ENCODE data around the gene CACNG7. TPM values are rescaled to one million over a fixed set of nuclear protein-coding genes. Genes with fewer than 3 reads are reported as not detected.
"Not testable (repeated sequence)": the region's sequence is repeated elsewhere in the genome, so short reads cannot be mapped to it uniquely, and the experiment has no call there.

The CACNG7 gene
- not detected for total RNA-seq

GRCh38 chr19:53908935-53909415 lies at the start of gene CACNG7:
Gene CACNG7 (plus strand): TSS chr19:53909278. CDS start chr19:53912832, 3,554 bp downstream.
- Mint-ChIP-seq H3K4me1 (ENCODE audit: low read depth) (peaks cover 22% of the 10 kb centered on the region), H3K4me3 (no peak within 1 kb of the TSS), H3K27me3 (peaks cover 70% of the 10 kb centered on the region), H3K9me3 (no peaks in the 10 kb centered on the region), H3K27ac (no peak within 1 kb of the TSS), H3K36me3 (no peaks in the 10 kb centered on the region)
- DNase-seq, result no peak
- ChIA-PET POLR2A (no interaction called here), CTCF (no interaction called here)
- intact Hi-C loops (cut with micrococcal nuclease), result loop anchor here (1.0 to 5.0 kb wide), 2 partner anchors 68 to 113 kb away; no protein-coding TSS in a partner anchor

GRCh38 chr19:53864308-53864836 lies 44.7 kb upstream of the CACNG7 start:
- Mint-ChIP-seq H3K27ac (no peak overlapping the region), H3K4me1 (ENCODE audit: low read depth) (peaks cover 15% of the 10 kb centered on the region), H3K27me3 (no peaks in the 10 kb centered on the region), H3K36me3 (no peaks in the 10 kb centered on the region), H3K4me3 (no peak overlapping the region), H3K9me3 (no peaks in the 10 kb centered on the region)
- ChIA-PET POLR2A (no interaction called here), CTCF (no interaction called here)
- no peak for DNase-seq
- intact Hi-C loops (cut with micrococcal nuclease), result no loop called here

- no peak overlapping the region for H3K27ac Mint-ChIP-seq
- no peaks in the 10 kb centered on the region for H3K27me3 Mint-ChIP-seq
- peak overlapping the region; percentile 93 for H3K4me3 Mint-ChIP-seq
- peaks cover 19% of the 10 kb centered on the region for H3K4me1 Mint-ChIP-seq (ENCODE audit: low read depth)
- POLR2A ChIA-PET, result interaction anchor here (0.6 to 2.2 kb wide), 4 partner anchors 14 to 582 kb away, joined by 3 to 7 read pairs (median 3); partner anchors contain the start of genes PRPF31 and TFPT
- DNase-seq, result no peak
- CTCF ChIA-PET, result interaction anchor here (1.3 kb wide), 1 partner anchor 158 kb away, joined by 4 read pairs; no protein-coding TSS in a partner anchor
- no peaks in the 10 kb centered on the region for H3K9me3 Mint-ChIP-seq
- intact Hi-C loops (cut with micrococcal nuclease), result loop anchor here (5.0 kb wide), 2 partner anchors 252 to 342 kb away; partner anchors contain the start of genes PRPF31 and TFPT
- H3K36me3 Mint-ChIP-seq, result peaks cover 1% of the 10 kb centered on the region
These were observed 43.6 kb upstream of the CACNG7 start for GRCh38 chr19:53865523-53865917.

- no peaks in the 10 kb centered on the region for H3K9me3 Mint-ChIP-seq
- POLR2A ChIA-PET, result interaction anchor here (0.6 to 2.2 kb wide), 5 partner anchors 13 to 582 kb away, joined by 3 to 7 read pairs (median 3); partner anchors contain the start of genes CNOT3, PRPF31 and TFPT
- peak overlapping the region; percentile 93 for H3K4me3 Mint-ChIP-seq
- peak overlapping the region; percentile 89 for H3K27ac Mint-ChIP-seq
- H3K4me1 Mint-ChIP-seq (ENCODE audit: low read depth), result peaks cover 23% of the 10 kb centered on the region
- CTCF ChIA-PET, result interaction anchor here (1.3 to 2.3 kb wide), 2 partner anchors 13 to 158 kb away, joined by 4 to 8 read pairs; no protein-coding TSS in a partner anchor
- H3K27me3 Mint-ChIP-seq, result no peaks in the 10 kb centered on the region
- peak; percentile 74 for DNase-seq
- H3K36me3 Mint-ChIP-seq, result peaks cover 1% of the 10 kb centered on the region
- intact Hi-C loops (cut with micrococcal nuclease), result loop anchor here (2.0 to 5.0 kb wide), 5 partner anchors 237 to 1611 kb away; partner anchors contain the start of genes NDUFA3, PRPF31, TFPT and ZNF628
These were observed 42.9 kb upstream of the CACNG7 start for GRCh38 chr19:53865918-53866864.

GRCh38 chr19:53866865-53867224 lies 42.2 kb upstream of the CACNG7 start:
- peak overlapping the region; percentile 89 for H3K27ac Mint-ChIP-seq
- intact Hi-C loops (cut with micrococcal nuclease), result loop anchor here (2.0 to 5.0 kb wide), 5 partner anchors 236 to 1610 kb away; partner anchors contain the start of genes NDUFA3, PRPF31, TFPT and ZNF628
- POLR2A ChIA-PET, result interaction anchor here (1.0 to 2.2 kb wide), 6 partner anchors 10 to 323 kb away, joined by 3 to 7 read pairs (median 6); partner anchors contain the start of genes CNOT3, MBOAT7, PRPF31 and TFPT

GRCh38 chr19:53867225-53868090 lies 41.6 kb upstream of the CACNG7 start, which contains the start of gene MYADM:
Gene MYADM (plus strand): TSS chr19:53867883. CDS start chr19:53873530, 5,647 bp downstream.
- H3K9me3 Mint-ChIP-seq, result no peaks in the 10 kb centered on the region
- H3K27me3 Mint-ChIP-seq, result no peaks in the 10 kb centered on the region
- CTCF ChIA-PET, result interaction anchor here (0.8 to 2.3 kb wide), 4 partner anchors 14 to 163 kb away, joined by 3 to 8 read pairs (median 3); no protein-coding TSS in a partner anchor
- peak within 1 kb of the TSS; percentile 89 for H3K27ac Mint-ChIP-seq
- peaks cover 1% of the 10 kb centered on the region for H3K36me3 Mint-ChIP-seq
- DNase-seq, result peak; percentile 99
- intact Hi-C loops (cut with micrococcal nuclease), result loop anchor here (2.0 to 5.0 kb wide), 5 partner anchors 235 to 1609 kb away; partner anchors contain the start of genes NDUFA3, PRPF31, TFPT and ZNF628
- peaks cover 28% of the 10 kb centered on the region for H3K4me1 Mint-ChIP-seq (ENCODE audit: low read depth)
- POLR2A ChIA-PET, result interaction anchor here (1.1 to 2.2 kb wide), 5 partner anchors 9 to 322 kb away, joined by 3 to 7 read pairs (median 6); partner anchors contain the start of genes CNOT3, MBOAT7, PRPF31 and TFPT
- H3K4me3 Mint-ChIP-seq, result peak within 1 kb of the TSS; percentile 93

More at GRCh38 chr19:53866865-53867224, 42.2 kb upstream of the CACNG7 start:
- Mint-ChIP-seq H3K9me3 (no peaks in the 10 kb centered on the region), H3K27me3 (no peaks in the 10 kb centered on the region), H3K36me3 (peaks cover 1% of the 10 kb centered on the region), H3K4me3 (peak overlapping the region; percentile 93), H3K4me1 (ENCODE audit: low read depth) (peaks cover 28% of the 10 kb centered on the region)
- DNase-seq, result no peak
- CTCF ChIA-PET, result interaction anchor here (0.8 to 2.3 kb wide), 4 partner anchors 13 to 163 kb away, joined by 3 to 8 read pairs (median 4); no protein-coding TSS in a partner anchor

- peak; percentile 57 for DNase-seq
- peaks cover 4% of the 10 kb centered on the region for H3K36me3 Mint-ChIP-seq
- intact Hi-C loops (cut with micrococcal nuclease), result loop anchor here (5.0 kb wide), 2 partner anchors 249 to 339 kb away; partner anchors contain the start of genes PRPF31 and TFPT
- H3K27me3 Mint-ChIP-seq, result no peaks in the 10 kb centered on the region
- H3K27ac Mint-ChIP-seq, result peak overlapping the region; percentile 89
- H3K9me3 Mint-ChIP-seq, result no peaks in the 10 kb centered on the region
- H3K4me1 Mint-ChIP-seq (ENCODE audit: low read depth), result peaks cover 31% of the 10 kb centered on the region
- ChIA-PET CTCF (interaction anchor here (0.8 to 2.3 kb wide), 3 partner anchors 15 to 39 kb away, joined by 3 to 8 read pairs (median 3); no protein-coding TSS in a partner anchor), POLR2A (interaction anchor here (0.7 to 2.1 kb wide), 7 partner anchors 8 to 321 kb away, joined by 3 to 7 read pairs (median 4); partner anchors contain the start of genes CNOT3, MBOAT7, PRPF31 and TFPT)
- peak overlapping the region; percentile 93 for H3K4me3 Mint-ChIP-seq
These were observed 40.8 kb upstream of the CACNG7 start for GRCh38 chr19:53868091-53868891.

- Mint-ChIP-seq H3K27me3 (no peaks in the 10 kb centered on the region), H3K27ac (peak overlapping the region; percentile 64), H3K4me1 (ENCODE audit: low read depth) (peaks cover 40% of the 10 kb centered on the region), H3K9me3 (no peaks in the 10 kb centered on the region), H3K4me3 (peak overlapping the region; percentile 76), H3K36me3 (peaks cover 12% of the 10 kb centered on the region)
- POLR2A ChIA-PET, result interaction anchor here (1.0 to 1.1 kb wide), 2 partner anchors 10 to 268 kb away, joined by 3 to 4 read pairs; no protein-coding TSS in a partner anchor
- CTCF ChIA-PET, result no interaction called here
- DNase-seq, result peak; percentile 90
- intact Hi-C loops (cut with micrococcal nuclease), result loop anchor here (1.0 to 5.0 kb wide), 4 partner anchors 10 to 338 kb away; partner anchors contain the start of genes CNOT3, PRPF31 and TFPT
These were observed 39.9 kb upstream of the CACNG7 start for GRCh38 chr19:53868892-53869804.

- Mint-ChIP-seq H3K36me3 (peaks cover 17% of the 10 kb centered on the region), H3K4me3 (peak overlapping the region; percentile 76), H3K27ac (peak overlapping the region; percentile 64), H3K4me1 (ENCODE audit: low read depth) (peaks cover 48% of the 10 kb centered on the region)
- CTCF ChIA-PET, H3K9me3 Mint-ChIP-seq, DNase-seq, H3K27me3 Mint-ChIP-seq, POLR2A ChIA-PET: not testable (repeated sequence)
- intact Hi-C loops (cut with micrococcal nuclease), result loop anchor here (1.0 to 5.0 kb wide), 4 partner anchors 9 to 337 kb away; partner anchors contain the start of genes CNOT3, PRPF31 and TFPT
These were observed 39.1 kb upstream of the CACNG7 start for GRCh38 chr19:53869805-53870484.
